ENCODE measurements around the gene CARD6. TPM values are rescaled to one million over a fixed set of nuclear protein-coding genes. Genes with fewer than 3 reads are reported as not detected.

CARD6 gene
- total and polyA plus RNA-seq, 12 donors: 2.7 to 9.1 (median 5.2) TPM

- Histone ChIP-seq H3K4me1 (peaks cover 0 to 38% (median 17%) of the 10 kb centered on the region in 9 donors), H3K36me3 (peaks cover 0 to 29% (median 0%) of the 10 kb centered on the region in 9 donors), H3K27ac (no peak overlapping the region), H3K27me3 (no peaks in the 10 kb centered on the region), H3K9me3 (no peaks in the 10 kb centered on the region), H3K4me3 (no peak overlapping the region)
- ATAC-seq (no peak), DNase-seq (no peak)
- intact Hi-C loops (cut with DNase I): loop anchor here in 2 of 10 donors (5.0 kb wide), 1 partner anchor 33 kb away; no protein-coding TSS in a partner anchor
- TF ChIP-seq, protein P1, sequence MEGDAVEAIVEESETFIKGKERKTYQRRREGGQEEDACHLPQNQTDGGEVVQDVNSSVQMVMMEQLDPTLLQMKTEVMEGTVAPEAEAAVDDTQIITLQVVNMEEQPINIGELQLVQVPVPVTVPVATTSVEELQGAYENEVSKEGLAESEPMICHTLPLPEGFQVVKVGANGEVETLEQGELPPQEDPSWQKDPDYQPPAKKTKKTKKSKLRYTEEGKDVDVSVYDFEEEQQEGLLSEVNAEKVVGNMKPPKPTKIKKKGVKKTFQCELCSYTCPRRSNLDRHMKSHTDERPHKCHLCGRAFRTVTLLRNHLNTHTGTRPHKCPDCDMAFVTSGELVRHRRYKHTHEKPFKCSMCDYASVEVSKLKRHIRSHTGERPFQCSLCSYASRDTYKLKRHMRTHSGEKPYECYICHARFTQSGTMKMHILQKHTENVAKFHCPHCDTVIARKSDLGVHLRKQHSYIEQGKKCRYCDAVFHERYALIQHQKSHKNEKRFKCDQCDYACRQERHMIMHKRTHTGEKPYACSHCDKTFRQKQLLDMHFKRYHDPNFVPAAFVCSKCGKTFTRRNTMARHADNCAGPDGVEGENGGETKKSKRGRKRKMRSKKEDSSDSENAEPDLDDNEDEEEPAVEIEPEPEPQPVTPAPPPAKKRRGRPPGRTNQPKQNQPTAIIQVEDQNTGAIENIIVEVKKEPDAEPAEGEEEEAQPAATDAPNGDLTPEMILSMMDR (IDR thresholded peaks at IDR 0.05): no peak
- WGBS, 2 donors: 90 to 93% methylated on average over 4 of the region's 4 CpGs
Measured at GRCh38 chr5:40844565-40844964, 3.4 kb downstream of the CARD6 start.

DNA sequence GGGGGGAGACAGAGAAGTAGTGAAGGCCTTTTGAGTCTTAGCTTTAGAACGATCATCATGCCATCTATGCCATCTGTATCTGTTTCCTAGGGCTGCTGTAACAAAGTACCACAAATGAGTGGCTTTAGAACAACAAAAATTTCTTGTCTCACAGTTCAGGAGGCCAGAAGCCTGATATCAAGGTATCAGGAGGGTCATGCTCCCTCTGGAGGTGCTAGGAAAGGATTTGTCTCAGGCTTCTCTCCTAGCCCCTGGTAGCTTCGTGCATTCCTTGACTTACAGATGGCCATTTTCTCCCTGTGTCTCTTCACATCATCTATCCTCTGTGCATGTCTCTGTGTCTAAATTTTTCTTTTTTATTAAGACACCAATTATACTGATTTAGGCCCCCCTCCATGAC, 5.2 kb downstream of the CARD6 start:
- no peaks in the 10 kb centered on the region for H3K9me3 ChIP-seq

GRCh38 chr5:40847525-40847924, 6.4 kb downstream of the CARD6 start:
- Histone ChIP-seq H3K4me1 (peaks cover 0 to 29% (median 11%) of the 10 kb centered on the region in 9 donors), H3K4me3 (no peak overlapping the region), H3K27me3 (no peaks in the 10 kb centered on the region), H3K36me3 (peaks cover 0 to 54% (median 4%) of the 10 kb centered on the region in 9 donors), H3K27ac (no peak overlapping the region), H3K9me3 (no peaks in the 10 kb centered on the region)
- TF ChIP-seq, protein P1 (IDR thresholded peaks at IDR 0.05): no peak
- intact Hi-C loops (cut with DNase I): no loop called here
- WGBS, 2 donors: 91 to 92% methylated on average over 1 of the region's 1 CpG
- no peak for ATAC-seq
- DNase-seq: no peak

More for the DNA sequence above, 5.2 kb downstream of the CARD6 start:
- 72 to 95% methylated on average over 2 of the region's 2 CpGs for WGBS, 2 donors
- Histone ChIP-seq H3K36me3 (peaks cover 0 to 42% (median 0%) of the 10 kb centered on the region in 9 donors), H3K27ac (no peak overlapping the region), H3K27me3 (no peaks in the 10 kb centered on the region), H3K4me1 (peaks cover 0 to 34% (median 14%) of the 10 kb centered on the region in 9 donors), H3K4me3 (no peak overlapping the region)
- TF ChIP-seq, protein P1 (IDR thresholded peaks at IDR 0.05): no peak
- ATAC-seq (no peak), DNase-seq (no peak)
- intact Hi-C loops (cut with DNase I): no loop called here

DNA sequence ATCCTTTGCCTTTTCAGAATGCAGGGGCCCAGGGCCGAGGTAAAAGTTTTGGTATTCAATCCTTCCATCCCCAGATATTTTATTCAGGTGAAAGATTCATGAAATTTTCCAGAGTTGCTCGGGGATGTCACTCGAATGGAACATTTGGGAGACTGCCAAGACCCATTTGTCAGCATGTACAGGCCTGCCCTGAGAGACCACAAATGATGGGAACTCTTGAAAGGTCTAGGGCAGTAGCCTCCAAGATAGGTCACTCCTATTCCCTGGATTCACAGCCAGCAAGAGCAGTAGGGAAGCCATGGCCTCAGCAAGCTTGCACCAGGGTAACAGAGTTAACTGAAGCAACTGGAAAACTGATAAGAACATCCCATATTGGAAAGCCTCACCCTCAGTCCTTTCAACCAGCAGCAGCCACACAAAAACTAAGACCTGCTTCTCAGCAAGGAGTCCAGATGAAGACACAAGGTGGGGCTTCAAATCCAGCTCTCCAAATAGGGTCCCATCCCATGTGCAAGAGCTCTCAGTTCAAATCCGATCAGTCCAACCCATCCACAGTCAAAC, 12.5 kb downstream of the CARD6 start:
- H3K27ac ChIP-seq: no peak overlapping the region
- TF ChIP-seq, protein P1 (IDR thresholded peaks at IDR 0.05): no peak
- H3K4me1 ChIP-seq: peaks cover 0 to 10% (median 0%) of the 10 kb centered on the region in 9 donors
- no peaks in the 10 kb centered on the region for H3K27me3 ChIP-seq
- H3K4me3 ChIP-seq: no peak overlapping the region
- intact Hi-C loops (cut with DNase I): no loop called here
- no peak for DNase-seq
- peaks cover 0 to 5% (median 0%) of the 10 kb centered on the region in 11 donors for H3K9me3 ChIP-seq
- WGBS, 2 donors: 68 to 71% methylated on average over 4 of the region's 4 CpGs
- ATAC-seq: no peak
- H3K36me3 ChIP-seq: peaks cover 0 to 66% (median 5%) of the 10 kb centered on the region in 9 donors
